ENCODE measurements around the gene UQCRFS1.

DNA sequence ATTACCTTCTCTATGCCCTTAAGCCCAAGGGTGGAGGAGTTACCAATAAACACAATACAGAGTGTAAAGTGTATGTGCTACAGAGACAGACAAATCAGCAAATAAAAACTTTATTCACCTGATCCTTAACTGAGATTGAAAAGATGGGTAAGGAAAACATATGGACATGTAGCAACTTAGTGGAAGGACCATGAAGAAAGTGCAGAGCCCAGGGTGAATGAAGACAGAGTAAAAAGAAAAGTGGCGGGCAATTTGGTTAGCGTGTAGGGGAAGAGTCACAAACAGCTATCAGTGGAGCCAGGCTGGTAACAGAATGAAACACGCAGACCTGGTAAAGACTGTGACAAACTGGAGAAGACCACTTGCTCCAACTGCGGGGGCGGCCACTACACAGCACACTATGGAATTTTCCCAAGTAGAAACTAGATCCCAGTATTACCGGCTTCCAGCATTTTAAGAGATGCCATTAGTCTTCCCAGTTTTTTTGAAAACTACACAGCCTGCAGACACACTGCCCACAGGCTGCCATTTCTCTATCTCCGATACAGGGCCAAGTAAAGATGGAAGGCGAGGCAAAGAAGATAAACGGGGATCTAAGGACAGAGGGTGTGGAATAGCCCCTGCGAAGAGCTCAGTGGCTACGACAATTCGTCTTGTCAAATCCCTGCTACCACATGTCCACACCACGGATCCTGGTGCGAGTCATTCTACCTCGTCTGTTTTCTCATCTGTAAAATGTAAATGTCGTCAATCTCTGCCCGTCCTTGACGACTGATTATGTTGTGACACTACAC, 1.2 kb downstream of the UQCRFS1 start:
- TF ChIP-seq, protein P1, sequence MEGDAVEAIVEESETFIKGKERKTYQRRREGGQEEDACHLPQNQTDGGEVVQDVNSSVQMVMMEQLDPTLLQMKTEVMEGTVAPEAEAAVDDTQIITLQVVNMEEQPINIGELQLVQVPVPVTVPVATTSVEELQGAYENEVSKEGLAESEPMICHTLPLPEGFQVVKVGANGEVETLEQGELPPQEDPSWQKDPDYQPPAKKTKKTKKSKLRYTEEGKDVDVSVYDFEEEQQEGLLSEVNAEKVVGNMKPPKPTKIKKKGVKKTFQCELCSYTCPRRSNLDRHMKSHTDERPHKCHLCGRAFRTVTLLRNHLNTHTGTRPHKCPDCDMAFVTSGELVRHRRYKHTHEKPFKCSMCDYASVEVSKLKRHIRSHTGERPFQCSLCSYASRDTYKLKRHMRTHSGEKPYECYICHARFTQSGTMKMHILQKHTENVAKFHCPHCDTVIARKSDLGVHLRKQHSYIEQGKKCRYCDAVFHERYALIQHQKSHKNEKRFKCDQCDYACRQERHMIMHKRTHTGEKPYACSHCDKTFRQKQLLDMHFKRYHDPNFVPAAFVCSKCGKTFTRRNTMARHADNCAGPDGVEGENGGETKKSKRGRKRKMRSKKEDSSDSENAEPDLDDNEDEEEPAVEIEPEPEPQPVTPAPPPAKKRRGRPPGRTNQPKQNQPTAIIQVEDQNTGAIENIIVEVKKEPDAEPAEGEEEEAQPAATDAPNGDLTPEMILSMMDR (IDR thresholded peaks at IDR 0.05), result no peak
- TF ChIP-seq ZFX (IDR thresholded peaks at IDR 0.05; ENCODE audit: borderline replicate concordance), result no peak

Measured in 22Rv1 (cell line).